HCT116 (cell line): ENCODE measurements around the gene CSK. TPM values are rescaled to one million over a fixed set of nuclear protein-coding genes. Genes with fewer than 3 reads are reported as not detected.

Experiments
- ATAC-seq: fragments of 200-7000 bp; cut with Tn5 transposase; 2 replicates; pipeline ENCODE4 v1.9.1; 2020; ENCODE audit warnings: mild to moderate bottlenecking, moderate library complexity
- BruUV-seq: library from RNA; stranded (reverse); fragments of 400-500 nt; replicated peaks from 2 replicates; lab custom pipeline; 2021; lab: Mats Ljungman, UMichigan
- CTCF ChIA-PET: fragments of 300-600 bp; sonication (Branson Sonifier 250); formaldehyde crosslinking; loops from one replicate; lab custom pipeline; 2021; ENCODE audit warnings: antibody characterized with exemption; lab: Charles Lee
- POLR2A ChIA-PET: fragments of 300-600, 350-600 bp; sonication (Branson Sonifier 250); formaldehyde crosslinking; loops from one replicate; lab custom pipeline; 2021; ENCODE audit warnings: antibody characterized with exemption; lab: Charles Lee
- RAD21 ChIA-PET, 2 experiments: fragments of 300-600 bp; sonication (Branson Sonifier 250); formaldehyde crosslinking; loops; one replicate each; lab custom pipeline; 2023; ENCODE audit warnings: low total read pairs in 2 of 2; ENCODE audit not compliant: uncharacterized antibody in 2 of 2, unreplicated experiment in 2 of 2, low non-redundant PET in 1 of 2; lab: Charles Lee
- DNase-seq: peaks from one replicate; pipeline ENCODE4 v3.0.0-alpha.2; 2010; ENCODE audit warnings: low read depth, low spot score
- H2AFZ ChIP-seq: fragments of 200-600 bp; shearing (Covaris generic), sonication (generic); 2 replicates; pipeline ENCODE4 v1.6.1; 2017; ENCODE audit warnings: low read depth, mixed run types, mixed read lengths, antibody characterized with exemption, low read length; ENCODE audit not compliant: poor library complexity, severe bottlenecking
- H3K27ac ChIP-seq: 2 replicates; pipeline ENCODE4 v1.5.1; 2012; ENCODE audit warnings: low read depth, low read length
- H3K27me3 ChIP-seq: fragments of 200-600 bp; sonication (generic); 2 replicates; pipeline ENCODE4 v1.6.1; 2016; ENCODE audit warnings: mixed run types, low read length, mixed read lengths; ENCODE audit not compliant: insufficient read depth
- H3K36me3 ChIP-seq, 2 experiments: fragments of 200-500 bp in 1 of 2; fragments of 200-600 bp in 1 of 2; sonication (Bioruptor generic) in 1 of 2; sonication (generic) in 1 of 2; 2 replicates each; pipeline versions ENCODE4 v1.5.1 to v1.6.1; 2014 to 2016; ENCODE audit warnings: low read length in 2 of 2, inconsistent platforms in 1 of 2, mixed read lengths in 1 of 2, mixed run types in 1 of 2; ENCODE audit not compliant: insufficient read depth in 2 of 2, control insufficient read depth in 1 of 2
- H3K4me1 ChIP-seq, 2 experiments: fragments of 200-600 bp in 1 of 2; sonication (generic) in 1 of 2; 2 replicates each; pipeline versions ENCODE4 v1.5.1 to v1.6.1; 2012 to 2017; ENCODE audit warnings: low read length in 2 of 2, inconsistent platforms in 1 of 2, mild to moderate bottlenecking in 1 of 2, mixed read lengths in 1 of 2, mixed run types in 1 of 2, moderate library complexity in 1 of 2; ENCODE audit not compliant: insufficient read depth in 2 of 2, control insufficient read depth in 1 of 2
- H3K4me2 ChIP-seq: fragments of 200-600 bp; sonication (generic); 2 replicates; pipeline ENCODE4 v1.6.1; 2017; ENCODE audit warnings: mixed run types, low read length, mixed read lengths
- H3K4me3 ChIP-seq, 2 experiments: fragments of 200-600 bp in 1 of 2; sonication (generic) in 1 of 2; replicated peaks in 1 of 2; 2 replicates each; pipeline ENCODE4 v1.5.1; 2011 to 2016; ENCODE audit warnings: low read length in 2 of 2, control low read depth in 1 of 2, low read depth in 1 of 2, mild to moderate bottlenecking in 1 of 2, mixed read lengths in 1 of 2, mixed run types in 1 of 2
- H3K79me2 ChIP-seq: fragments of 200-600 bp; sonication (generic); 2 replicates; pipeline ENCODE4 v1.6.1; 2017; ENCODE audit warnings: mild to moderate bottlenecking, mixed run types, low read length, moderate library complexity, mixed read lengths; ENCODE audit not compliant: insufficient read depth
- H3K9ac ChIP-seq: fragments of 200-600 bp; sonication (generic); 2 replicates; pipeline ENCODE4 v1.6.1; 2016; ENCODE audit warnings: low read length, mixed read lengths
- H3K9me2 ChIP-seq: fragments of 200-600 bp; sonication (generic), shearing (Covaris generic); 2 replicates; pipeline ENCODE4 v1.6.1; 2017; ENCODE audit warnings: mixed run types, mild to moderate bottlenecking, moderate library complexity; ENCODE audit not compliant: insufficient read depth
- H3K9me3 ChIP-seq, 2 experiments: fragments of 200-500 bp in 1 of 2; fragments of 200-600 bp in 1 of 2; sonication (Bioruptor generic) in 1 of 2; sonication (generic) in 1 of 2; 2 replicates each; pipeline ENCODE4 v1.6.1; 2014 to 2017; ENCODE audit warnings: low read length in 2 of 2, mixed read lengths in 2 of 2, inconsistent platforms in 1 of 2, low read depth in 1 of 2, mild to moderate bottlenecking in 1 of 2, mixed run types in 1 of 2, moderate library complexity in 1 of 2; ENCODE audit not compliant: control insufficient read depth in 1 of 2, insufficient read depth in 1 of 2
- H4K20me1 ChIP-seq: fragments of 200-600 bp; sonication (generic), shearing (Covaris generic); 2 replicates; pipeline ENCODE4 v1.6.1; 2017; ENCODE audit warnings: mixed run types, mild to moderate bottlenecking, moderate library complexity; ENCODE audit not compliant: insufficient read depth
- ATF3 ChIP-seq: IDR thresholded peaks from 2 replicates; pipeline ENCODE4 v1.6.1; 2012
- CBX3 ChIP-seq: IDR thresholded peaks from 2 replicates; pipeline ENCODE4 v1.6.1; 2012; ENCODE audit warnings: low read depth
- CTCF ChIP-seq, 3 experiments: fragments of 200-600 bp in 1 of 3; sonication (generic) in 1 of 3; IDR thresholded peaks in 2 of 3; conservative IDR thresholded peaks in 1 of 3; 2 replicates each; pipeline ENCODE4 v1.5.1; 2012 to 2017; ENCODE audit warnings: low read depth in 2 of 3, low read length in 2 of 3, antibody characterized with exemption in 1 of 3, borderline replicate concordance in 1 of 3, control low read depth in 1 of 3, mild to moderate bottlenecking in 1 of 3, mixed read lengths in 1 of 3, mixed run types in 1 of 3, moderate library complexity in 1 of 3; ENCODE audit not compliant: insufficient read depth in 1 of 3
- EGR1 ChIP-seq: IDR thresholded peaks from 2 replicates; pipeline ENCODE4 v1.6.1; 2012; ENCODE audit warnings: low read depth
- ELF1 ChIP-seq: IDR thresholded peaks from 2 replicates; pipeline ENCODE4 v1.6.1; 2012; ENCODE audit warnings: low read depth, borderline replicate concordance
- EZH2 ChIP-seq: fragments of 200-600 bp; sonication (generic); IDR thresholded peaks from 2 replicates; pipeline ENCODE4 v1.6.1; 2017; ENCODE audit warnings: antibody characterized with exemption, mixed run types
- EZH2phosphoT487 ChIP-seq: fragments of 200-600 bp; IDR thresholded peaks from 2 replicates; pipeline ENCODE4 v1.6.1; 2018; ENCODE audit warnings: antibody characterized with exemption, borderline replicate concordance
- JUND ChIP-seq: IDR thresholded peaks from 2 replicates; pipeline ENCODE4 v1.6.1; 2012
- MAX ChIP-seq: IDR thresholded peaks from 2 replicates; pipeline ENCODE4 v1.6.1; 2012
- POLR2AphosphoS5 ChIP-seq: IDR thresholded peaks from 2 replicates; pipeline ENCODE4 v1.6.1; 2011; ENCODE audit warnings: mild to moderate bottlenecking, low read depth, low read length, moderate library complexity
- RAD21 ChIP-seq: IDR thresholded peaks from 2 replicates; pipeline ENCODE4 v1.6.1; 2012; ENCODE audit warnings: low read depth, mild to moderate bottlenecking
- TCF7L2 ChIP-seq: IDR thresholded peaks from 2 replicates; pipeline ENCODE4 v1.7.0; 2011; ENCODE audit warnings: borderline replicate concordance, inconsistent platforms; ENCODE audit not compliant: insufficient read depth, insufficient read length; ENCODE audit errors: extremely low read depth
- ZBTB33 ChIP-seq: IDR thresholded peaks from 2 replicates; pipeline ENCODE4 v1.6.1; 2011; ENCODE audit warnings: mild to moderate bottlenecking, low read length, moderate library complexity; ENCODE audit not compliant: insufficient replicate concordance; ENCODE audit errors: extremely low read depth
- ZNF274 ChIP-seq: fragments of 200-500 bp; sonication (Bioruptor generic); IDR thresholded peaks from 2 replicates; pipeline ENCODE4 v1.6.1; 2014; ENCODE audit warnings: mild to moderate bottlenecking, low read depth, low read length, inconsistent platforms
- intact Hi-C: fragments of 100-400 bp; cut with micrococcal nuclease; formaldehyde crosslinking; loops from 2 replicates; pipeline ENCODE4 v1.10.0; 2022
- total RNA-seq: library from RNA; stranded (reverse); gene quantifications from one replicate; pipeline ENCODE4 v1.2.1, GENCODE V29; 2021; ENCODE audit not compliant: unreplicated experiment
- TF ChIP-seq, protein P1 (sequence below): IDR thresholded peaks from 2 replicates; pipeline ENCODE4 v1.6.1; 2012; ENCODE audit warnings: low read depth

The CSK gene
- total RNA-seq, 1 experiment from 2014 or later = 72.2 TPM

DNA sequence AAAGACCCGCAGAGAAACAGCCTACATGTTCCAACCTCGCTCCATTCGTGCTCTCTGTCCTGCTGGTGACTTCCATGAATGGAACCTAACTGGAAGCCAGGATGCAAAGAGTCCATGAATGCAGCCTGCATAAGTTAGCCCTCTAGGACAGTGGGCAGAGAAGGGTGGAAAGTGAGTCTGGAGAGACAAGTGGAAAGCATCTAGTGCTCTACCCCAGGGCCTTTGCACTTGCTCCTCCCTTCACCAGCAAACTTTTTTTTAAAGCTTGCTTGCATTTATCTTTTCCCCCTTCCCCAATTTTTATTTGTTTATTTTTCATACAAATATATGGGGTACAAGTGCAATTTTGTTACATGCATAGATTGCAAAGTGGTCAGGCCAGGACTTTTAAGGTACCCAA is 48.6 kb upstream of the CSK start (continued):
- TF ChIP-seq RAD21 (no peak), ELF1 (no peak), EZH2phosphoT487 (no peak)

DNA sequence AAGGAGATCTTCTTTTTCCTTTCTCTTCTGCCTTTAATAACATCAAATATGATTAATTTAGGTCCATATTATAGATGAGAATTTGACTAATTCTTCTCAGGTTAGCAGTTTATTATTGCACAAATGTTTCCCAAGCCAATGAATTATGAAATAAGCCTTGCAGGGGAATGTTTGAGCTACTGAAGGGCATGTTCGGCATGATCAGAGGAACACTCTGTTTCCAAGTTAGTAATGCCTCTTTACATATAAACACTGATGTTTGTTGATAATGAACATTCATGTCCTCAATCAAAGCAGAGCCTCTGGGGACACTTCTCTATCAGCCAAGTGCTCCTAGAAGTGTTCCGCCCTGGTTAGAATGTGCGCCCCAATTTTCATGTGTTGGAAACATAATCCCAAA is 46.6 kb upstream of the CSK start:
- no peak overlapping the region for H3K27ac ChIP-seq
- BruUV-seq = no TSS peak
- no peaks in the 10 kb centered on the region for H4K20me1 ChIP-seq
- DNase-seq (no peak), ATAC-seq (no peak)
- ChIA-PET RAD21 (no interaction called here), POLR2A (no interaction called here), CTCF (no interaction called here)
- no peak overlapping the region for H2AFZ ChIP-seq
- H3K9me3 ChIP-seq = no peaks in the 10 kb centered on the region
- no peaks in the 10 kb centered on the region for H3K9me2 ChIP-seq
- peaks cover 0 to 22% of the 10 kb centered on the region in 2 experiments; a peak in 2 of 4 replicates for H3K4me1 ChIP-seq
- TF ChIP-seq RAD21 = no peak
- no peak for TF ChIP-seq ATF3
- TF ChIP-seq CTCF (IDR thresholded peaks at IDR 0.05 in 2 of 3, conservative IDR thresholded peaks at IDR 0.05 in 1 of 3; ENCODE audit: borderline replicate concordance in 1 of 3, insufficient read depth in 1 of 3, low read depth in 2 of 3, low read length in 2 of 3) = no peak
- TF ChIP-seq CBX3 = no peak
- TF ChIP-seq EZH2 = no peak
- no peak for TF ChIP-seq ZBTB33
- no peak for TF ChIP-seq POLR2AphosphoS5
- no peak for TF ChIP-seq JUND
- TF ChIP-seq, protein P1, sequence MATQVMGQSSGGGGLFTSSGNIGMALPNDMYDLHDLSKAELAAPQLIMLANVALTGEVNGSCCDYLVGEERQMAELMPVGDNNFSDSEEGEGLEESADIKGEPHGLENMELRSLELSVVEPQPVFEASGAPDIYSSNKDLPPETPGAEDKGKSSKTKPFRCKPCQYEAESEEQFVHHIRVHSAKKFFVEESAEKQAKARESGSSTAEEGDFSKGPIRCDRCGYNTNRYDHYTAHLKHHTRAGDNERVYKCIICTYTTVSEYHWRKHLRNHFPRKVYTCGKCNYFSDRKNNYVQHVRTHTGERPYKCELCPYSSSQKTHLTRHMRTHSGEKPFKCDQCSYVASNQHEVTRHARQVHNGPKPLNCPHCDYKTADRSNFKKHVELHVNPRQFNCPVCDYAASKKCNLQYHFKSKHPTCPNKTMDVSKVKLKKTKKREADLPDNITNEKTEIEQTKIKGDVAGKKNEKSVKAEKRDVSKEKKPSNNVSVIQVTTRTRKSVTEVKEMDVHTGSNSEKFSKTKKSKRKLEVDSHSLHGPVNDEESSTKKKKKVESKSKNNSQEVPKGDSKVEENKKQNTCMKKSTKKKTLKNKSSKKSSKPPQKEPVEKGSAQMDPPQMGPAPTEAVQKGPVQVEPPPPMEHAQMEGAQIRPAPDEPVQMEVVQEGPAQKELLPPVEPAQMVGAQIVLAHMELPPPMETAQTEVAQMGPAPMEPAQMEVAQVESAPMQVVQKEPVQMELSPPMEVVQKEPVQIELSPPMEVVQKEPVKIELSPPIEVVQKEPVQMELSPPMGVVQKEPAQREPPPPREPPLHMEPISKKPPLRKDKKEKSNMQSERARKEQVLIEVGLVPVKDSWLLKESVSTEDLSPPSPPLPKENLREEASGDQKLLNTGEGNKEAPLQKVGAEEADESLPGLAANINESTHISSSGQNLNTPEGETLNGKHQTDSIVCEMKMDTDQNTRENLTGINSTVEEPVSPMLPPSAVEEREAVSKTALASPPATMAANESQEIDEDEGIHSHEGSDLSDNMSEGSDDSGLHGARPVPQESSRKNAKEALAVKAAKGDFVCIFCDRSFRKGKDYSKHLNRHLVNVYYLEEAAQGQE = no peak
- TF ChIP-seq ELF1 = no peak
- no peak for TF ChIP-seq EGR1
- no peak for TF ChIP-seq MAX
- no peak for TF ChIP-seq TCF7L2
- no peak for TF ChIP-seq ZNF274
- no peaks in the 10 kb centered on the region for H3K27me3 ChIP-seq
- H3K4me2 ChIP-seq = no peak overlapping the region
- intact Hi-C loops = no loop called here
- H3K9ac ChIP-seq = no peak overlapping the region
- no peaks in the 10 kb centered on the region for H3K36me3 ChIP-seq
- no peak overlapping the region for H3K4me3 ChIP-seq
- no peaks in the 10 kb centered on the region for H3K79me2 ChIP-seq
